LNCAP (cell line): ENCODE measurements around the gene JUND.

Experiments
- CTCF ChIP-seq: fragments of 450-650 bp; IDR thresholded peaks from 2 replicates; pipeline ENCODE4 v1.5.1; 2017; ENCODE audit warnings: mild to moderate bottlenecking

JUND gene

GRCh38 chr19:18306209-18306887 lies 24.9 kb upstream of the JUND start:
- TF ChIP-seq CTCF, result no peak

- TF ChIP-seq CTCF, result no peak
These were observed 23.3 kb upstream of the JUND start for GRCh38 chr19:18304458-18305310.

- TF ChIP-seq CTCF, result no peak
These were observed 22.7 kb upstream of the JUND start for GRCh38 chr19:18304208-18304457.

DNA sequence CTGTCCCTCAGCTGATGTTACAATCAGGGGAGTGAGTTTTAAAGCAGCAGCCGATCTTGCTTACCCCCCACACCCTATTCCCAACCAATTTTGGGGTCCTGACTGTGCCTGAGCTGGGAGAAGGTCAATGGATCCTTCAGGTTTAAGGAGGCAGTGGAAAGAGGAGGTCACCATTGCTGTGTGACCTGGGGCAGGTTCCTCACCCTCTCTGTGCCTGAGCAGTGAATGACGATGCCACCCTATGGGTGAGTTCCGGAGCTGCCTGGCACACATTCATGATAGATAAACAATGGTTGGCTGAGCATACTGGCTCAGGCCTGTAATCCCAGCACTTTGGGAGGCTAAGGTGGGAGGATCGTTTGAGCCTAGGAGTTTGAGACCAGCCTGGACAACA lies 20.3 kb upstream of the JUND start:
- TF ChIP-seq CTCF, result no peak

DNA sequence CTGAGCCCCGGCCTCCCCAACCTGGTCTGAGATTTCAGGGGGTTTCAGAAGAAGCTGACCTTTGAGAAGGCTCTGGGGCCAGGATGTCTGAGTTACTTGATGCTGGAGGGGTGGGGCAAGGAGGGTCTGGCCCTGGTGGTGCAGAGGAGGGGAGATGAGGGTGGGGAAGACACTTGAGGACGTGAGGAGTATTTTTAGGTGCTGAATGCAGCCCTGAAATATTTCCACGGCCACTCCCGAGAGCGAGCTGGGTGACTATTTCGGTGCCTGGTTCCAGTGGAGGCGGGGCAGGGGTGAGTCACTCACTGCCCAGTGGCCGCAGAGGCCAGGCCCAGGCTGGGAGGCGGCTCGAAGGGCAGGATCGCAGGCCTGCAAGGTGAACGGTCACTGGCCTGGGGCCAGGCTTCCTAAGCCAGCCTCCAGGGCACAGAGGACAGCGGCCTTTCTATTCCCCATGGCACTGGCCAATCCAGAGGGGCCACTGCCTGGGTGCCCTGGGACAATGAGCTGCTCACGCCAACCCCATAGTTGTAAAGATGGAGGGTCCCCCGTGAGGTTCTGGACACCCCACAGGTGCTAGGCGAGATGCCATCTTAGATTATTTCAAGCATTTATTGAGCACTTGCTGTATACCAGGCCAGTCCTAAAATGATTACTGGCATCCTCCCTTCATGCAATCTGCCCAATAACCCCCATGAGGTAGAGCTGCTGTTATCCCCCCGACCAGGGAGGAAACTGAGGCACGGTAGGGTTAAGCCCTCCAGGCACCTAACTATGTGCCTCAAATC lies 19.7 kb upstream of the JUND start:
- TF ChIP-seq CTCF, result no peak

DNA sequence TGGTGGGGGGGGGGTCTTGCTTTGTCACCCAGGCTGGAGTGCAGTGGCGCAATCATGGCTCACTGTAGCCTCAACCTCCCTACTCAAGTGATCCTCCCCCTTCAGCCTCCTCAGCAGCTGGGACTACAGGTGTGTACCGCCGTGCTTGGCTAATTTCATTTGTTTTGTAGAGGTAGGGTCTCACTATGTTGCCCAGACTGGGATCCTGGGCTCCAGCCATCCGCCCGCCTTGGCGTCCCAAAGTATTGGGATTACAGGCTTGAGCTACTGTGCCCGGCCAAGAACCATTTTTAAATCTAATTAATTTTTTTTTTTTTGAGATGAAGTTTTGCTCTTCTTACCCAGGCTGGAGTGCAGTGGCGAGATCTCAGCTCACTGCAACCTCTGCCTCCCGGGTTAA lies 18.2 kb upstream of the JUND start:
- no peak for TF ChIP-seq CTCF

GRCh38 chr19:18298601-18299000 lies 17.2 kb upstream of the JUND start:
- no peak for TF ChIP-seq CTCF
